Fibroblast of peridontal ligament (primary cell): ENCODE data around the gene SVIL.
"Not testable (repeated sequence)": the region's sequence is repeated elsewhere in the genome, so short reads cannot be mapped to it uniquely, and the experiment has no call there.

Experiments
- DNase-seq: peaks from one replicate; pipeline ENCODE4 v3.0.0-alpha.2; 2010; ENCODE audit errors: extremely low read depth

Gene SVIL

DNA sequence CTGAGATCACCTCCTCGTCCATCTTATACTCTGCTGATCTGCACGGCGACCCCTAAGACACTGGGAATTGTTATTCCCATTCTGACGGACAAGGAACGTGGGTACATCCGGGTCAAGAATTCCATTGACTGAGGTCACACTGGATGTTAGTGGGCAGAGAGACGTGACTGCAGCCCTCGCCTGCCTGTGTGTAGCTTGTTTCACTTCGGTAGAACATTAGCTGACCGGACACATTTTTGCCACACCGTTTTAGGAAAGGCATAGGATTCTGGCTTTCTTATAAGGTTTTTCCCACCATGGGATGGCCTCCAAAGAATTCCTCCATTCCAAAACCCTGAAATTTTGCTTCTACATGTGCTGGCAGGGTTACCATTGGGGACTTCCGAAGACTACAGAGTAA, 118.9 kb downstream of the SVIL start:
- DNase-seq = not testable (repeated sequence)

DNA sequence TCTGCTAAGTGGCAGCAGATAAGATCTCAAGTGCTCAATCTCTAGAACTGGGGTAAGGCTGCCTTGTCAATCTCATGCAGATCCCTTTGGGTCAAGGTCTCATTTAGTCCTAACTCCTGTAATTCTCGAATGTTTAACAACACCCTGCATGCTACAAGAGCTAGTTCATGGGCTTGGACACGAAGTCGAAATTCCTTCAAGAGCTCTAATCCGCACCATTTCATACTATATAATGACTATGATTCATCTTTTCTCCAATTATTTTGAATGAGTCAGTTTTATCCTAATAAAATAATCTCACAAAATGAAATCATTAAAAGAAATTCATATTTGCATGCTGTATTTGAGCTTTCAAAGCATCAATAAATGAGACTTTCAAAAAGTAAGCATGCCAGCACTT, 119.7 kb downstream of the SVIL start:
- not testable (repeated sequence) for DNase-seq

GRCh38 chr10:29514306-29514705, 120.5 kb downstream of the SVIL start:
- no peak for DNase-seq

GRCh38 chr10:29512425-29512974, 122.3 kb downstream of the SVIL start:
- DNase-seq = no peak

GRCh38 chr10:29511806-29512205, 123.0 kb downstream of the SVIL start:
- DNase-seq = not testable (repeated sequence)

GRCh38 chr10:29510483-29511157, 124.2 kb downstream of the SVIL start:
- not testable (repeated sequence) for DNase-seq

DNA sequence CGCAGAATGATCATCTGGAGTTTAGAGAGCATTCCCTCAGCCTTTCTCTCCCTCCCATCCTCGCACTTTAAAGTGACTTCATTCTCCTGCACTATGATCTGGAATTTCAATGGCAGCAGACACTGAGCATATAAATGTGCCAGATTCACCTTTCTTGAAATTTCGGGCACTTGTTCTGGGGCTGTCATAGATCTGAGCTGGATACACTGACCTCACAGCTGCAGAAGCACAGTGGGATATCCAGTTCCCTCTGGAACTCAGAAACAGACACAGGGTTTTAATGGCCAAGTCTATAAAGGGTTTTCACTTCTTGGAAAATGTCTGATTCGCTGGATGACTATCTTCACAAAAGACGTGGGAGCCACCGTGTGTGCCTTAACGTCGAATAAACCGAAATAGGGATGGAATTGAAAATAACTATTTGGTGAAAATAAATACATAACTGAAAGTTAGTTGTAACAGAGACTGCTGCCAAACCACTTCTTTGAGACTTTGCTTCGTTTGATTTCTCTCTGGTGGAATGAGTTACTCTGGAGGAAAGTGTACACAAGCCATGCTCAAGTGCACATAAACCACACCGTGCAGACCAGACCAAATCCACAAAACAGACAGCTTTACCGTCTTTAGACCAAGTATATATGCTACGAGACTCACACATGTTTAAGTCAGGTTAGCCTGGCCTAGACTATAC, 126.1 kb downstream of the SVIL start:
- peak; percentile 24 for DNase-seq

GRCh38 chr10:29507750-29508149, 127.0 kb downstream of the SVIL start:
- DNase-seq = not testable (repeated sequence)

GRCh38 chr10:29506324-29506921, 128.3 kb downstream of the SVIL start:
- DNase-seq = not testable (repeated sequence)

GRCh38 chr10:29502351-29502750, 132.4 kb downstream of the SVIL start:
- DNase-seq = peak; percentile 16

- DNase-seq = peak; percentile 98
These were observed 133.1 kb downstream of the SVIL start for GRCh38 chr10:29501692-29502091.

DNA sequence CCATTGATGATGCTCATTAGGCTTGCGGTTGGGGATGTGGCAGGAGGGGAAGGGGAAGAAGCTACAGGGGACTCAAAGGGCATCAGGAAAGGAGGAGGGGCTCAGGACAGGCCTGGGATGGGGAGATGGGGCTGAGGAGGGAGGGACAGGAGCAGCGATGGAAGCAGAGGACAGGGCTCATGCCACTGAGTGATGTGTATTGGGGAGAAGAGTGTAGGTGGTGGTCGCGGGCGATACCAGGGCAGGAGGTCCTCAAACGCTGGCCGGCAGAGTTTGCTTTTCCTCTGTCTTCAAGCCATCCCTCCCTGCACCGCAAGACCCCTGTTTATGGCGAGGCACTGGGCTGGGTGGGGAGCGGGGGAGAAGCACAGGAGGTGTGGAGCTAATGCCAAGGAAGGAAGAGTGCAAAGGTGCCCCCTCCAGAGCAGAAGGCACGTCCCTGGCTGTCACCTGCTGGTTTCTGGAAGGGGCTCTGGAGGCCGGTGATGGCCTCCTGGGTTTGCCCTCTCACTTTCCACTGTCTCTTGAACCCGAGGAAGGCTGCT, 134.7 kb downstream of the SVIL start:
- DNase-seq = no peak

- peak; percentile 64 for DNase-seq
These were observed 138.2 kb downstream of the SVIL start for GRCh38 chr10:29496341-29497162.

DNA sequence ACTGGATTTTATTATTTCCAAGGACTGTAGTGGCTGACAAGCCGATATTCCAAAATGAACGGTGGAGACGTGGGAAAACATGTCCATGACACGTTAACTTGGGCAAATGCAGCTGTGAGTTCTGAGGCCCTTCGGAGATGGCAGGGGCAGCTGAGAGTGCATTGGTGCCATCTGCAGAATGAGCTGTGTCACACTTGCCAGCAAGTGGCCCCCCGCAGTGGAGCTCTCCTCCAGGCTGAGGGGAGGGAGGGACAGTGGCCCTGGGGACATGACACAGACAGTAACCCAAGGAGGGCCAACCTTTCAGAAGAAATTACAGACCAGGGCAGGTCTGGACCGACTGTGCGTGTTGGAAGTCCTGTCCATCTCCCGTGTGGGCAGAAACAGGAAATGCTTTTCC, 139.4 kb downstream of the SVIL start:
- DNase-seq = no peak

- DNase-seq = no peak
These were observed 141.1 kb downstream of the SVIL start for GRCh38 chr10:29493697-29494096.

DNA sequence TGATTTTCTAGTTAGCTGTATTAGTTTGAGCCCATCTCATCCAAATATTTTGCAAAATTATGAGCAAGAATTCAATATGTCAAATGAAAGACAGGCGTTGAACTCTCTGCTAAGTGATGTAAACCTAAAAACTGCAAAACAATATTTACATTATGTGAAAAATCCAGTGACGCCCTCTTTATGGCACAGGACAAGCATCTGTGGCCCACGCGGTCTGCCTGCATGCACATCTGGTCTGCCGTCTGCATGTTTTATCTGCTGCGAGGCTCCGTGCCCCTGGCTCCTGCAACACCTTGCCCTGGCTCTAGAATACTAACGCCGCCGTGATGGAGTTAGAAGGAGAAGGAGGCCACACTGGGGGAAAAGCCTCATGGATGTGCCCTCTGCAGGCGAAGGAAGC, 142.0 kb downstream of the SVIL start:
- no peak for DNase-seq

GRCh38 chr10:29491918-29492317, 142.9 kb downstream of the SVIL start:
- DNase-seq = no peak

DNA sequence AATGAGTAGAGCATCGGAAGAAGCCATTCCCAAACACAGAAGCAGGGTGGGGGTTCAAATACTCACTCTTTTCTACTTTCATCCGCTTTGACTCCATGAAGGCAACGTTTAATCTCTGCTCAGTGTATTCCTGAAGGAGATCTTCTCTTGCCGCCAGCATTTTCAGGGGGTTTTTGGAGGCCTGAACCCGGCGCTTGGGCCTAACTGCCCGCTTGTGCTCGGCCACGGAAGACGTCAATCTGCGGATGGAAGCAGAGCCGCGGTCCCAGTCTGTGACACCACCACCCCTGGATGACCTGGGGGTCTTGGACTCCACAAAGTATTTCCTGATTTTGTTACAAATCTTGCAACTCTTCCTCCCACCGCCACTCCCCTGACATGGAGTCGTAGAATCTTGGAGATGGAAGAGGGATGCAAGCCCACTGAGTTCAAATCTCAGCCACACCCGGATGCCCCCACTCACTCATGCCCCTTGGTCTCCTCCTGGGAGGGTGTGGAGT, 143.9 kb downstream of the SVIL start:
- DNase-seq = not testable (repeated sequence)

GRCh38 chr10:29488471-29488870, 146.3 kb downstream of the SVIL start:
- not testable (repeated sequence) for DNase-seq

GRCh38 chr10:29487884-29488266, 146.9 kb downstream of the SVIL start:
- not testable (repeated sequence) for DNase-seq
